CD4-positive, alpha-beta T cell treated with Interferon gamma for 1 hour (primary cell): Measurements from ENCODE around the gene BBOX1.

ENCODE experiments used
- DNase-seq: peaks from one replicate; pipeline ENCODE4 v3.0.0-alpha.2; 2020

The BBOX1 gene

GRCh38 chr11:27025957-27026733 is 14.5 kb upstream of the BBOX1 start:
- DNase-seq: no peak

GRCh38 chr11:27028561-27028965 is 12.1 kb upstream of the BBOX1 start:
- DNase-seq: no peak

- no peak for DNase-seq
Observed at GRCh38 chr11:27029966-27030365, 10.6 kb upstream of the BBOX1 start.

GRCh38 chr11:27031754-27032153 is 8.9 kb upstream of the BBOX1 start:
- DNase-seq: no peak

GRCh38 chr11:27039873-27040272 is 742 bp upstream of the BBOX1 start:
- no peak for DNase-seq

- no peak for DNase-seq
Observed at GRCh38 chr11:27041141-27041899, 705 bp downstream of the BBOX1 start.

- no peak for DNase-seq
Observed at GRCh38 chr11:27046956-27047355, 6.3 kb downstream of the BBOX1 start.

GRCh38 chr11:27052668-27053067 is 12.1 kb downstream of the BBOX1 start:
- DNase-seq: no peak

GRCh38 chr11:27055065-27055682 is 14.6 kb downstream of the BBOX1 start:
- no peak for DNase-seq

- no peak for DNase-seq
Observed at GRCh38 chr11:27057091-27057780, 16.6 kb downstream of the BBOX1 start.

- no peak for DNase-seq
Observed at GRCh38 chr11:27058456-27058855, 17.8 kb downstream of the BBOX1 start.

- no peak for DNase-seq
Observed at GRCh38 chr11:27059431-27059830, 18.8 kb downstream of the BBOX1 start.

- DNase-seq: no peak
Observed at GRCh38 chr11:27060816-27061460, 20.3 kb downstream of the BBOX1 start.

- DNase-seq: no peak
Observed at GRCh38 chr11:27061461-27061821, 20.8 kb downstream of the BBOX1 start.

- DNase-seq: no peak
Observed at GRCh38 chr11:27064086-27064485, 23.5 kb downstream of the BBOX1 start.

- no peak for DNase-seq
Observed at GRCh38 chr11:27075192-27075591, 34.6 kb downstream of the BBOX1 start.

GRCh38 chr11:27075655-27076054 is 35.0 kb downstream of the BBOX1 start:
- no peak for DNase-seq

GRCh38 chr11:27076121-27076589 is 35.5 kb downstream of the BBOX1 start:
- no peak for DNase-seq

- no peak for DNase-seq
Observed at GRCh38 chr11:27081056-27081455, 40.4 kb downstream of the BBOX1 start.

- no peak for DNase-seq
Observed at GRCh38 chr11:27083241-27083640, 42.6 kb downstream of the BBOX1 start.

GRCh38 chr11:27083782-27084181 is 43.2 kb downstream of the BBOX1 start:
- no peak for DNase-seq

GRCh38 chr11:27084518-27084917 is 43.9 kb downstream of the BBOX1 start:
- no peak for DNase-seq

GRCh38 chr11:27085111-27085510 is 44.5 kb downstream of the BBOX1 start:
- no peak for DNase-seq
